Lower lobe of right lung (tissue), 2 donors: Measurements from ENCODE around the gene SLC2A3. TPM values are rescaled to one million over a fixed set of nuclear protein-coding genes. Genes with fewer than 3 reads are reported as not detected.
"Not testable (repeated sequence)": the region's sequence is repeated elsewhere in the genome, so short reads cannot be mapped to it uniquely, and the experiment has no call there.

Source experiments
- ATAC-seq, 2 donors: fragments of 200-7000 bp; cut with Tn5 transposase; one replicate each; pipeline ENCODE4 v1.9.1; 2020 to 2022; ENCODE audit warnings: mild to moderate bottlenecking in 2 of 2, moderate library complexity in 2 of 2
- DNase-seq: peaks from one replicate; pipeline ENCODE4 v3.0.0-alpha.2; 2020
- H3K27ac ChIP-seq: fragments of 200-600 bp; one replicate; pipeline ENCODE4 v1.8.0; 2022
- H3K27me3 ChIP-seq: fragments of 200-600 bp; one replicate; pipeline ENCODE4 v1.8.0; 2022; ENCODE audit warnings: low read depth
- H3K36me3 ChIP-seq: fragments of 200-600 bp; one replicate; pipeline ENCODE4 v1.8.0; 2022; ENCODE audit warnings: mild to moderate bottlenecking
- H3K4me1 ChIP-seq: fragments of 200-600 bp; one replicate; pipeline ENCODE4 v1.8.0; 2022
- H3K4me3 ChIP-seq: fragments of 200-600 bp; one replicate; pipeline ENCODE4 v1.8.0; 2022; ENCODE audit warnings: mild to moderate bottlenecking
- H3K9me3 ChIP-seq: fragments of 200-600 bp; one replicate; pipeline ENCODE4 v1.8.0; 2022
- CTCF ChIP-seq: fragments of 200-600 bp; IDR thresholded peaks from one replicate; pipeline ENCODE4 v1.8.0; 2022; ENCODE audit warnings: antibody characterized with exemption, mild to moderate bottlenecking
- intact Hi-C: fragments of 100-400 bp; cut with DNase I; formaldehyde crosslinking; loops from one replicate; pipeline ENCODE4 v1.11.0; 2022
- total RNA-seq: library from RNA; stranded (reverse); fragmentation: NEBNext Ultra II Directional; extraction: Animal tissue kit (Norgen Biotek cat#: 25700); gene quantifications from one replicate; pipeline ENCODE4 v1.2.1, GENCODE V29; 2021
- donor health status: DM: no; HTN: yes; CAD: no; lungs with severe emphysema.

The SLC2A3 gene
- total RNA-seq, 1 donor from 2014 or later: 133 TPM

GRCh38 chr12:7892186-7892980 lies 43.6 kb downstream of the SLC2A3 start:
- TF ChIP-seq CTCF: no peak
- Histone ChIP-seq H3K4me1 (peaks cover 5% of the 10 kb centered on the region), H3K4me3 (no peak overlapping the region), H3K36me3 (no peaks in the 10 kb centered on the region), H3K27ac (no peak overlapping the region), H3K9me3 (no peaks in the 10 kb centered on the region), H3K27me3 (no peaks in the 10 kb centered on the region)
- intact Hi-C loops: no loop called here
- ATAC-seq (no peak), DNase-seq (no peak)

- Histone ChIP-seq H3K4me1 (no peaks in the 10 kb centered on the region), H3K27me3 (no peaks in the 10 kb centered on the region), H3K9me3 (no peaks in the 10 kb centered on the region), H3K27ac (no peak overlapping the region), H3K4me3 (no peak overlapping the region), H3K36me3 (no peaks in the 10 kb centered on the region)
- TF ChIP-seq CTCF: no peak
- no peak for ATAC-seq
- intact Hi-C loops: no loop called here
- DNase-seq: no peak
Observed at GRCh38 chr12:7884689-7885088, 51.3 kb downstream of the SLC2A3 start.

GRCh38 chr12:7881736-7882120 lies 54.3 kb downstream of the SLC2A3 start:
- ATAC-seq, H3K4me1 ChIP-seq, H3K9me3 ChIP-seq, intact Hi-C loops, H3K36me3 ChIP-seq, H3K27ac ChIP-seq, H3K27me3 ChIP-seq, H3K4me3 ChIP-seq, DNase-seq: not testable (repeated sequence)

- H3K27me3 ChIP-seq, intact Hi-C loops, H3K4me1 ChIP-seq, H3K27ac ChIP-seq, DNase-seq, ATAC-seq, H3K4me3 ChIP-seq, H3K36me3 ChIP-seq, H3K9me3 ChIP-seq: not testable (repeated sequence)
Observed at GRCh38 chr12:7880952-7881735, 54.8 kb downstream of the SLC2A3 start.

- ATAC-seq: no peak
Observed at GRCh38 chr12:7879246-7879645, 56.7 kb downstream of the SLC2A3 start.

GRCh38 chr12:7877420-7877819 lies 58.6 kb downstream of the SLC2A3 start:
- intact Hi-C loops: no loop called here
- no peak overlapping the region for H3K27ac ChIP-seq
- H3K27me3 ChIP-seq: peaks cover 16% of the 10 kb centered on the region
- no peaks in the 10 kb centered on the region for H3K36me3 ChIP-seq
- H3K4me3 ChIP-seq: no peak overlapping the region
- no peak for DNase-seq
- ATAC-seq: no peak
- no peaks in the 10 kb centered on the region for H3K9me3 ChIP-seq
- H3K4me1 ChIP-seq: no peaks in the 10 kb centered on the region
- TF ChIP-seq CTCF: no peak

More at GRCh38 chr12:7879246-7879645, 56.7 kb downstream of the SLC2A3 start:
- no peaks in the 10 kb centered on the region for H3K36me3 ChIP-seq
- no peak for TF ChIP-seq CTCF
- no peak for DNase-seq
- H3K27me3 ChIP-seq: no peaks in the 10 kb centered on the region
- intact Hi-C loops: no loop called here
- H3K4me3 ChIP-seq: no peak overlapping the region
- H3K9me3 ChIP-seq: no peaks in the 10 kb centered on the region
- H3K4me1 ChIP-seq: no peaks in the 10 kb centered on the region
- H3K27ac ChIP-seq: no peak overlapping the region
